Endothelial cell of umbilical vein (primary cell): ENCODE results near the gene ZNF226. TPM values are rescaled to one million over a fixed set of nuclear protein-coding genes. Genes with fewer than 3 reads are reported as not detected.

Source experiments
- BruUV-seq: library from RNA; stranded (reverse); fragments of 400-500 nt; replicated peaks from 2 replicates; lab custom pipeline; 2021; lab: Mats Ljungman, UMichigan
- CTCF ChIA-PET: fragments of 300-600, 350-600 bp; sonication (Branson Sonifier 250); formaldehyde crosslinking; loops from one replicate; lab custom pipeline; 2021; ENCODE audit warnings: antibody characterized with exemption, inconsistent platforms; lab: Charles Lee
- POLR2A ChIA-PET: fragments of 300-600, 350-600 bp; sonication (Branson Sonifier 250); formaldehyde crosslinking; loops from one replicate; lab custom pipeline; 2021; ENCODE audit warnings: antibody characterized with exemption, inconsistent platforms; lab: Charles Lee
- DNase-seq: peaks from one replicate; pipeline ENCODE4 v3.0.0-alpha.2; 2011; ENCODE audit warnings: low read depth, low spot score
- FAIRE-seq: peaks from 2 replicates; lab custom pipeline; 2011; peaks lifted over from hg19 to GRCh38; lab: Jason Lieb, UNC
- H2AFZ ChIP-seq: 2 replicates; pipeline ENCODE4 v1.6.0; 2012; ENCODE audit warnings: low read depth, low read length, control low read depth, inconsistent platforms
- H3K27ac ChIP-seq: 2 replicates; pipeline ENCODE4 v1.5.1; 2011; ENCODE audit warnings: low read depth, mild to moderate bottlenecking, control low read depth, low read length, moderate library complexity; ENCODE audit not compliant: insufficient read depth
- H3K27me3 ChIP-seq, 2 experiments: 2 replicates each; pipeline versions ENCODE4 v1.6.0 to v1.6.1; 2011; ENCODE audit warnings: low read length in 2 of 2, mixed read lengths in 1 of 2; ENCODE audit not compliant: control insufficient read depth in 2 of 2, insufficient read depth in 2 of 2
- H3K36me3 ChIP-seq, 2 experiments: 2 replicates in 1 of 2; 3 replicates in 1 of 2; pipeline ENCODE4 v1.5.1; 2011; ENCODE audit warnings: low read length in 2 of 2, mild to moderate bottlenecking in 1 of 2, moderate library complexity in 1 of 2; ENCODE audit not compliant: control insufficient read depth in 2 of 2, insufficient read depth in 2 of 2; ENCODE audit errors: extremely low read depth in 1 of 2
- H3K4me1 ChIP-seq: 3 replicates; pipeline ENCODE4 v1.5.1; 2011; ENCODE audit warnings: mild to moderate bottlenecking, low read length; ENCODE audit not compliant: control insufficient read depth, insufficient read depth; ENCODE audit errors: extremely low read depth
- H3K4me2 ChIP-seq: 2 replicates; pipeline ENCODE4 v1.6.1; 2011; ENCODE audit warnings: low read length, control low read depth, mixed read lengths; ENCODE audit not compliant: insufficient read depth
- H3K4me3 ChIP-seq, 3 experiments: fragments of 200-600 bp in 1 of 3; sonication (generic), shearing (Covaris generic) in 1 of 3; replicated peaks in 1 of 3; 2 replicates each; pipeline ENCODE4 v1.5.1; 2011 to 2016; ENCODE audit warnings: control low read depth in 3 of 3, low read length in 3 of 3, mild to moderate bottlenecking in 2 of 3, inconsistent platforms in 1 of 3, low read depth in 1 of 3, moderate library complexity in 1 of 3; ENCODE audit not compliant: insufficient read depth in 1 of 3
- H3K79me2 ChIP-seq: 2 replicates; pipeline ENCODE4 v1.6.0; 2012; ENCODE audit warnings: low read length, inconsistent platforms; ENCODE audit not compliant: control insufficient read depth, insufficient read depth
- H3K9ac ChIP-seq: replicated peaks from 2 replicates; pipeline ENCODE3; 2011; ENCODE audit warnings: low read length, control low read depth; ENCODE audit not compliant: insufficient read depth; ENCODE audit errors: extremely low read depth
- H3K9me1 ChIP-seq: replicated peaks from 3 replicates; pipeline ENCODE4 v1.6.0; 2011; ENCODE audit warnings: mild to moderate bottlenecking, low read length; ENCODE audit not compliant: control insufficient read depth, insufficient read depth; ENCODE audit errors: extremely low read depth
- H3K9me3 ChIP-seq: replicated peaks from 2 replicates; pipeline ENCODE4 v1.5.1; 2012; ENCODE audit warnings: low read length, inconsistent platforms; ENCODE audit not compliant: control insufficient read depth, insufficient read depth
- H4K20me1 ChIP-seq: replicated peaks from 2 replicates; pipeline ENCODE3; 2011; ENCODE audit warnings: mild to moderate bottlenecking, low read length; ENCODE audit not compliant: control insufficient read depth, insufficient read depth; ENCODE audit errors: extremely low read depth
- EZH2 ChIP-seq: IDR thresholded peaks from 2 replicates; pipeline ENCODE4 v1.6.1; 2012; ENCODE audit warnings: borderline replicate concordance, low read depth, mild to moderate bottlenecking, moderate library complexity, low read length, inconsistent platforms; ENCODE audit not compliant: severe bottlenecking
- FOS ChIP-seq: IDR thresholded peaks from 2 replicates; pipeline ENCODE4 v1.6.1; 2011; ENCODE audit warnings: mild to moderate bottlenecking, low read length, moderate library complexity, borderline replicate concordance; ENCODE audit not compliant: insufficient read depth
- GATA2 ChIP-seq: IDR thresholded peaks from 2 replicates; pipeline ENCODE4 v1.7.0; 2011; ENCODE audit warnings: low read depth, mild to moderate bottlenecking, moderate library complexity, mixed read lengths, low read length; ENCODE audit not compliant: insufficient read length, insufficient read depth
- JUN ChIP-seq: IDR thresholded peaks from 2 replicates; pipeline ENCODE4 v1.6.1; 2011; ENCODE audit warnings: borderline replicate concordance, low read depth; ENCODE audit not compliant: insufficient read length, insufficient read depth
- MAX ChIP-seq: IDR thresholded peaks from 2 replicates; pipeline ENCODE4 v1.6.1; 2011; ENCODE audit not compliant: insufficient read depth, insufficient read length
- MYC ChIP-seq: IDR thresholded peaks from one replicate; pipeline ENCODE4 v1.6.1; 2011; ENCODE audit warnings: mild to moderate bottlenecking, low read depth, low read length
- POLR2A ChIP-seq: IDR thresholded peaks from 2 replicates; pipeline ENCODE4 v1.6.1; 2012; ENCODE audit warnings: low read depth, mild to moderate bottlenecking, control low read depth, low read length
- POLR2AphosphoS5 ChIP-seq: IDR thresholded peaks from 2 replicates; pipeline ENCODE4 v1.6.1; 2012; ENCODE audit warnings: low read depth, mild to moderate bottlenecking, control low read depth, low read length, moderate library complexity; ENCODE audit not compliant: insufficient read depth
- dilution Hi-C: fragments of 300-500 bp; cut with MboI; formaldehyde crosslinking; loops from one replicate; pipeline ENCODE4 v1.15.0; 2019; ENCODE audit warnings: low sequenced_read_pairs; ENCODE audit not compliant: extremely low pct_ligation_motif_present
- intact Hi-C: fragments of 100-400 bp; cut with micrococcal nuclease; formaldehyde crosslinking; loops from one replicate; pipeline ENCODE4 v1.10.0; 2022
- polyA plus RNA-seq, 4 experiments: library from polyadenylated mRNA; depleted of rRNA in 3 of 4; stranded (reverse) in 3 of 4; unstranded in 1 of 4; fragments of >200 nt; gene quantifications; 2 replicates each; pipeline versions ENCODE4 v1.2.1 to v1.2.3, GENCODE V29; 2011 to 2012; ENCODE audit warnings: missing spikeins in 1 of 4
- total RNA-seq: library from RNA; stranded (reverse); gene quantifications from 2 replicates; pipeline ENCODE4 v1.2.3, GENCODE V29; 2021
- TF ChIP-seq, protein P1 (sequence below), 2 donors: IDR thresholded peaks; 1 replicate in 1 of 2; 2 replicates in 1 of 2; pipeline ENCODE4 v1.5.1; 2011; ENCODE audit warnings: low read length in 2 of 2, mild to moderate bottlenecking in 2 of 2, moderate library complexity in 2 of 2, control low read depth in 1 of 2, inconsistent platforms in 1 of 2, low read depth in 1 of 2; ENCODE audit not compliant: insufficient read depth in 1 of 2; ENCODE audit errors: extremely low read depth in 1 of 2

ZNF226 gene
- total and polyA plus RNA-seq, 2 donors (not counting 3 experiments of a cell fraction or from before 2014, with no cell fraction given) = 8.8 to 19.7 TPM

- POLR2A ChIA-PET = no interaction called here
- BruUV-seq = no TSS peak
- no peak for DNase-seq
- Histone ChIP-seq H3K9me1 (no peaks in the 10 kb centered on the region), H3K4me3 (no peak overlapping the region), H2AFZ (no peak overlapping the region), H4K20me1 (no peaks in the 10 kb centered on the region), H3K4me2 (no peak overlapping the region), H3K79me2 (no peaks in the 10 kb centered on the region), H3K27ac (no peak overlapping the region), H3K9me3 (no peaks in the 10 kb centered on the region), H3K4me1 (no peaks in the 10 kb centered on the region), H3K36me3 (peaks cover 2 to 18% of the 10 kb centered on the region in 2 experiments), H3K27me3 (no peaks in the 10 kb centered on the region), H3K9ac (no peak overlapping the region)
- intact Hi-C loops = no loop called here
- no peak for TF ChIP-seq MYC
- TF ChIP-seq POLR2A = no peak
- no peak for TF ChIP-seq GATA2
- TF ChIP-seq, protein P1, sequence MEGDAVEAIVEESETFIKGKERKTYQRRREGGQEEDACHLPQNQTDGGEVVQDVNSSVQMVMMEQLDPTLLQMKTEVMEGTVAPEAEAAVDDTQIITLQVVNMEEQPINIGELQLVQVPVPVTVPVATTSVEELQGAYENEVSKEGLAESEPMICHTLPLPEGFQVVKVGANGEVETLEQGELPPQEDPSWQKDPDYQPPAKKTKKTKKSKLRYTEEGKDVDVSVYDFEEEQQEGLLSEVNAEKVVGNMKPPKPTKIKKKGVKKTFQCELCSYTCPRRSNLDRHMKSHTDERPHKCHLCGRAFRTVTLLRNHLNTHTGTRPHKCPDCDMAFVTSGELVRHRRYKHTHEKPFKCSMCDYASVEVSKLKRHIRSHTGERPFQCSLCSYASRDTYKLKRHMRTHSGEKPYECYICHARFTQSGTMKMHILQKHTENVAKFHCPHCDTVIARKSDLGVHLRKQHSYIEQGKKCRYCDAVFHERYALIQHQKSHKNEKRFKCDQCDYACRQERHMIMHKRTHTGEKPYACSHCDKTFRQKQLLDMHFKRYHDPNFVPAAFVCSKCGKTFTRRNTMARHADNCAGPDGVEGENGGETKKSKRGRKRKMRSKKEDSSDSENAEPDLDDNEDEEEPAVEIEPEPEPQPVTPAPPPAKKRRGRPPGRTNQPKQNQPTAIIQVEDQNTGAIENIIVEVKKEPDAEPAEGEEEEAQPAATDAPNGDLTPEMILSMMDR (IDR thresholded peaks at IDR 0.05; ENCODE audit: extremely low read depth in 1 of 2, insufficient read depth in 1 of 2, low read depth in 1 of 2, low read length in 2 of 2) = no peak
- no peak for TF ChIP-seq EZH2
- TF ChIP-seq POLR2AphosphoS5 = no peak
- TF ChIP-seq JUN = no peak
- no peak for TF ChIP-seq FOS
- no peak for TF ChIP-seq MAX
- dilution Hi-C loops = no loop called here
- no peak for FAIRE-seq
- CTCF ChIA-PET = no interaction called here
These were observed 15.1 kb upstream of the ZNF226 start for GRCh38 chr19:44149776-44150175.
